ENCODE results near the gene GREB1. TPM values are rescaled to one million over a fixed set of nuclear protein-coding genes. Genes with fewer than 3 reads are reported as not detected.

The GREB1 gene
- total and polyA plus RNA-seq, 2 of the 13 experiments (the other 11 are each of a cell fraction or from before 2014, with no cell fraction given): 31.3 to 61.2 TPM

- TF ChIP-seq NR2F1 (CRISPR knock-in tag; IDR thresholded peaks at IDR 0.05): no peak
- peak; percentile 86; the same call in 1 of the 2 replicates for TF ChIP-seq ZNF34 (CRISPR knock-in tag; IDR thresholded peaks at IDR 0.05; ENCODE audit: borderline replicate concordance)
- TF ChIP-seq BRCA1 (CRISPR knock-in tag; IDR thresholded peaks at IDR 0.05): peak; percentile 99
- peak; percentile 94 for TF ChIP-seq THRA (CRISPR knock-in tag; IDR thresholded peaks at IDR 0.05; ENCODE audit: borderline replicate concordance)
- TF ChIP-seq ZFP91 (CRISPR knock-in tag; IDR thresholded peaks at IDR 0.05; ENCODE audit: borderline replicate concordance): peak; percentile 96
- TF ChIP-seq ZNF431 (CRISPR knock-in tag; IDR thresholded peaks at IDR 0.05; ENCODE audit: borderline replicate concordance, low read depth): peak; percentile 99
- 0 out of 2 replicates have a peak, but pooled peaks have one; percentile 40 for TF ChIP-seq ADNP (CRISPR knock-in tag; IDR thresholded peaks at IDR 0.05)
- TF ChIP-seq PRPF4 (IDR thresholded peaks at IDR 0.05; ENCODE audit: low read depth, low read length, poor library complexity, severe bottlenecking): no peak
- peak; percentile 85 for TF ChIP-seq JUN (CRISPR knock-in tag; IDR thresholded peaks at IDR 0.05)
- TF ChIP-seq ETV6 (CRISPR knock-in tag; conservative IDR thresholded peaks at IDR 0.05): peak; percentile 99
- TF ChIP-seq ZBTB21 (CRISPR knock-in tag; IDR thresholded peaks at IDR 0.05): peak; percentile 36; the same call in 1 of the 2 replicates
- TF ChIP-seq ZNF878 (CRISPR knock-in tag; IDR thresholded peaks at IDR 0.05): peak; percentile 98
- peak; percentile 99 for TF ChIP-seq ZNF230 (CRISPR knock-in tag; IDR thresholded peaks at IDR 0.05)
- no peak for TF ChIP-seq MLLT10 (CRISPR knock-in tag; IDR thresholded peaks at IDR 0.05)
- TF ChIP-seq ATF3 (CRISPR knock-in tag; IDR thresholded peaks at IDR 0.05): peak; percentile 91
- peak; percentile 82 for TF ChIP-seq SOX5 (CRISPR knock-in tag; IDR thresholded peaks at IDR 0.05; ENCODE audit: borderline replicate concordance)
- TF ChIP-seq ZNF343 (CRISPR knock-in tag; IDR thresholded peaks at IDR 0.05): peak; percentile 99
- TF ChIP-seq ZNF792 (CRISPR knock-in tag; IDR thresholded peaks at IDR 0.05): peak; percentile 99
- peak; percentile 99 for TF ChIP-seq ZNF724P (CRISPR knock-in tag; IDR thresholded peaks at IDR 0.05; ENCODE audit: borderline replicate concordance)
- peak; percentile 98 for TF ChIP-seq ISX (CRISPR knock-in tag; conservative IDR thresholded peaks at IDR 0.05)
- TF ChIP-seq ZBTB39 (CRISPR knock-in tag; IDR thresholded peaks at IDR 0.05): peak; percentile 71; the same call in 1 of the 2 replicates
- TF ChIP-seq ZNF547 (CRISPR knock-in tag; IDR thresholded peaks at IDR 0.05): peak; percentile 99
Observed at GRCh38 chr2:11669454-11670291, 135.8 kb downstream of the GREB1 start, which contains the start of gene NTSR2 (continued).

All from HepG2 (cell line).